MCF 10A (cell line): ENCODE data around the gene PIGO. TPM values are rescaled to one million over a fixed set of nuclear protein-coding genes. Genes with fewer than 3 reads are reported as not detected.
A peak's percentile ranks its signal among the peaks of the same experiment; 100 is the strongest.

Experiments
- BruUV-seq: library from RNA; stranded (reverse); fragments of 400-500 nt; replicated peaks from 2 replicates; lab custom pipeline; 2021; lab: Mats Ljungman, UMichigan
- CTCF ChIA-PET: fragments of 300-600 bp; sonication (Branson Sonifier 250); formaldehyde crosslinking; extraction: SDS; loops from one replicate; lab custom pipeline; 2021; ENCODE audit warnings: antibody characterized with exemption, inconsistent platforms; lab: Yijun Ruan, JAX
- POLR2A ChIA-PET: fragments of 300-600, 350-650 bp; sonication (Branson Sonifier 250); formaldehyde crosslinking; extraction: SDS; loops from one replicate; lab custom pipeline; 2020; ENCODE audit warnings: antibody characterized with exemption, inconsistent platforms; lab: Yijun Ruan, JAX
- DNase-seq: peaks from one replicate; pipeline ENCODE4 v3.0.0-alpha.2; 2018; ENCODE audit not compliant: unreplicated experiment
- H3K27ac Mint-ChIP-seq: one replicate; pipeline ENCODE4 v1.8.0; 2022; ENCODE audit warnings: mild to moderate bottlenecking, low read depth, mixed read lengths; ENCODE audit not compliant: unreplicated experiment
- H3K27me3 Mint-ChIP-seq: one replicate; pipeline ENCODE4 v1.8.0; 2022; ENCODE audit warnings: mixed read lengths; ENCODE audit not compliant: insufficient read depth, unreplicated experiment
- H3K36me3 Mint-ChIP-seq: one replicate; pipeline ENCODE4 v1.8.0; 2022; ENCODE audit warnings: mild to moderate bottlenecking, moderate library complexity, mixed read lengths; ENCODE audit not compliant: insufficient read depth, unreplicated experiment
- H3K4me1 Mint-ChIP-seq: one replicate; pipeline ENCODE4 v1.8.0; 2022; ENCODE audit warnings: mixed read lengths; ENCODE audit not compliant: insufficient read depth, unreplicated experiment
- H3K4me3 Mint-ChIP-seq: one replicate; pipeline ENCODE4 v1.8.0; 2022; ENCODE audit warnings: mild to moderate bottlenecking, moderate library complexity, mixed read lengths; ENCODE audit not compliant: unreplicated experiment
- H3K9me3 Mint-ChIP-seq: one replicate; pipeline ENCODE4 v1.8.0; 2022; ENCODE audit warnings: mixed read lengths; ENCODE audit not compliant: unreplicated experiment
- intact Hi-C: fragments of 100-400 bp; cut with micrococcal nuclease; formaldehyde crosslinking; loops from 2 replicates; pipeline ENCODE4 v1.14.1; 2022
- total RNA-seq: library from RNA; stranded (reverse); gene quantifications from 2 replicates; pipeline ENCODE4 v1.2.3, GENCODE V29; 2022
- TF ChIP-seq, protein P1 (sequence below): fragments of 200-600 bp; IDR thresholded peaks from one replicate; pipeline ENCODE4 v1.8.0; 2022; ENCODE audit warnings: antibody characterized with exemption, mild to moderate bottlenecking; ENCODE audit not compliant: unreplicated experiment

The PIGO gene
- total RNA-seq, 1 experiment from 2014 or later: 39.2 TPM

- H3K27me3 Mint-ChIP-seq: no peaks in the 10 kb centered on the region
- no TSS peak for BruUV-seq
- no peaks in the 10 kb centered on the region for H3K4me1 Mint-ChIP-seq
- peaks cover 7% of the 10 kb centered on the region for H3K9me3 Mint-ChIP-seq
- peak; percentile 35 for DNase-seq
- no peaks in the 10 kb centered on the region for H3K36me3 Mint-ChIP-seq
- intact Hi-C loops: no loop called here
- H3K27ac Mint-ChIP-seq: no peak overlapping the region
- H3K4me3 Mint-ChIP-seq: no peak overlapping the region
- TF ChIP-seq, protein P1, sequence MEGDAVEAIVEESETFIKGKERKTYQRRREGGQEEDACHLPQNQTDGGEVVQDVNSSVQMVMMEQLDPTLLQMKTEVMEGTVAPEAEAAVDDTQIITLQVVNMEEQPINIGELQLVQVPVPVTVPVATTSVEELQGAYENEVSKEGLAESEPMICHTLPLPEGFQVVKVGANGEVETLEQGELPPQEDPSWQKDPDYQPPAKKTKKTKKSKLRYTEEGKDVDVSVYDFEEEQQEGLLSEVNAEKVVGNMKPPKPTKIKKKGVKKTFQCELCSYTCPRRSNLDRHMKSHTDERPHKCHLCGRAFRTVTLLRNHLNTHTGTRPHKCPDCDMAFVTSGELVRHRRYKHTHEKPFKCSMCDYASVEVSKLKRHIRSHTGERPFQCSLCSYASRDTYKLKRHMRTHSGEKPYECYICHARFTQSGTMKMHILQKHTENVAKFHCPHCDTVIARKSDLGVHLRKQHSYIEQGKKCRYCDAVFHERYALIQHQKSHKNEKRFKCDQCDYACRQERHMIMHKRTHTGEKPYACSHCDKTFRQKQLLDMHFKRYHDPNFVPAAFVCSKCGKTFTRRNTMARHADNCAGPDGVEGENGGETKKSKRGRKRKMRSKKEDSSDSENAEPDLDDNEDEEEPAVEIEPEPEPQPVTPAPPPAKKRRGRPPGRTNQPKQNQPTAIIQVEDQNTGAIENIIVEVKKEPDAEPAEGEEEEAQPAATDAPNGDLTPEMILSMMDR: no peak
- CTCF ChIA-PET: interaction anchor here (0.7 kb wide), 1 partner anchor 461 kb away, joined by 5 read pairs; no protein-coding TSS in a partner anchor
- POLR2A ChIA-PET: interaction anchor here (0.6 to 2.5 kb wide), 2 partner anchors 25 to 261 kb away, joined by 3 to 10 read pairs; partner anchors contain the start of gene UNC13B
Measured at GRCh38 chr9:35136866-35137265, 40.5 kb upstream of the PIGO start.

GRCh38 chr9:35135988-35136387 is 39.6 kb upstream of the PIGO start:
- Mint-ChIP-seq H3K36me3 (no peaks in the 10 kb centered on the region), H3K4me1 (no peaks in the 10 kb centered on the region), H3K4me3 (no peak overlapping the region), H3K27ac (no peak overlapping the region), H3K9me3 (peaks cover 5% of the 10 kb centered on the region), H3K27me3 (no peaks in the 10 kb centered on the region)
- TF ChIP-seq, protein P1: no peak
- intact Hi-C loops: no loop called here
- POLR2A ChIA-PET: interaction anchor here (2.5 kb wide), 1 partner anchor 26 kb away, joined by 10 read pairs; the partner anchor contains the start of gene UNC13B
- no TSS peak for BruUV-seq
- no peak for DNase-seq
- CTCF ChIA-PET: interaction anchor here (0.6 to 1.3 kb wide), 3 partner anchors 29 to 123 kb away, joined by 3 to 6 read pairs (median 3); no protein-coding TSS in a partner anchor

DNA sequence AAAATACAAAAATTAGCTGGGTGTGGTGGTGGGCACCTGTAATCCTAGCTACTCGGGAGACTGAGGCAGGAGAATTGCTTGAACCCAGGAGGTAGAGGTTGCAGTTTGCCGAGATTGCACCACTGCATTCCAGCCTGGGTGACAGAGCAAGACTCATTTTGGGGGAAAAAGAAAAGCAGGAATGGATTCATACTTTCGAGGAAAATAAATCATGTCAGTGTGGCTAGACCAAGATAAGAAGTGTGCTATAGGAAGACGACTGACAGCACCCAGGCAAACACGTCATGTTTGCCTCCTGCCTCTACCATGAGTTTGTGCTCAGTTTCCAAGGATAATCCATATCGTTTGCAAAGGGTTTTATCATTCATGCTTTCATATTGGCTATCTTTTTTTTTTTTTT is 38.5 kb upstream of the PIGO start:
- no peaks in the 10 kb centered on the region for H3K27me3 Mint-ChIP-seq

GRCh38 chr9:35116898-35117551 is 20.6 kb upstream of the PIGO start:
- ChIA-PET CTCF (interaction anchor here (0.5 to 4.7 kb wide), 19 partner anchors 28 to 838 kb away, joined by 3 to 36 read pairs (median 4); no protein-coding TSS in a partner anchor), POLR2A (interaction anchor here (0.7 to 8.9 kb wide), 12 partner anchors 15 to 487 kb away, joined by 3 to 97 read pairs (median 5); partner anchors contain the start of genes PIGO, STOML2 and UNC13B)
- Mint-ChIP-seq H3K27me3 (no peaks in the 10 kb centered on the region), H3K4me1 (peaks cover 31% of the 10 kb centered on the region), H3K9me3 (no peaks in the 10 kb centered on the region), H3K36me3 (peaks cover 5% of the 10 kb centered on the region), H3K4me3 (peak overlapping the region; percentile 88), H3K27ac (no peak overlapping the region)
- intact Hi-C loops: loop anchor here (1.0 to 10.0 kb wide), 7 partner anchors 46 to 488 kb away; partner anchors contain the start of genes TESK1 and UNC13B
- peak; percentile 94 for DNase-seq
- TF ChIP-seq, protein P1: peak; percentile 95
- BruUV-seq: no TSS peak

More for the DNA sequence above, 38.5 kb upstream of the PIGO start:
- Mint-ChIP-seq H3K9me3 (no peaks in the 10 kb centered on the region), H3K36me3 (no peaks in the 10 kb centered on the region), H3K4me1 (no peaks in the 10 kb centered on the region), H3K4me3 (no peak overlapping the region), H3K27ac (no peak overlapping the region)
- DNase-seq: no peak
- intact Hi-C loops: no loop called here
- CTCF ChIA-PET: interaction anchor here (1.3 kb wide), 1 partner anchor 124 kb away, joined by 3 read pairs; no protein-coding TSS in a partner anchor
- TF ChIP-seq, protein P1: no peak
- no TSS peak for BruUV-seq
- POLR2A ChIA-PET: interaction anchor here (0.5 to 2.5 kb wide), 2 partner anchors 17 to 27 kb away, joined by 4 to 10 read pairs; partner anchors contain the start of gene UNC13B
